ENCODE measurements around the gene WNK3.

GRCh38 chrX:54177306-54177705 is 180.5 kb downstream of the WNK3 start:
- no peak for TF ChIP-seq CTCF (IDR thresholded peaks at IDR 0.05)
- no peak for TF ChIP-seq POLR2A (IDR thresholded peaks at IDR 0.05)

Measured in adrenal gland (tissue), 5 donors.